Keratinocyte (primary cell): ENCODE data around the gene VILL.

Experiments
- CTCF ChIP-seq, 3 experiments: IDR thresholded peaks in 1 of 3; conservative IDR thresholded peaks in 1 of 3; optimal IDR thresholded peaks in 1 of 3; 2 replicates in 2 of 3; 3 replicates in 1 of 3; pipeline versions ENCODE3 to v1.5.1; 2011; ENCODE audit warnings: low read length in 3 of 3, mild to moderate bottlenecking in 3 of 3, moderate library complexity in 2 of 3, control low read depth in 1 of 3, inconsistent platforms in 1 of 3; ENCODE audit not compliant: insufficient read depth in 2 of 3; ENCODE audit errors: extremely low read depth in 1 of 3
- EZH2 ChIP-seq: IDR thresholded peaks from one replicate; pipeline ENCODE4 v1.6.1; 2012; ENCODE audit warnings: inconsistent platforms, mild to moderate bottlenecking, low read length, moderate library complexity

- TF ChIP-seq CTCF (optimal IDR thresholded peaks at IDR 0.05 in 1 of 3, IDR thresholded peaks at IDR 0.05 in 1 of 3, conservative IDR thresholded peaks at IDR 0.05 in 1 of 3; ENCODE audit: extremely low read depth in 1 of 3, insufficient read depth in 2 of 3, low read length in 3 of 3) (no peak), EZH2 (no peak)
Observed at GRCh38 chr3:38006031-38006430, 15.4 kb downstream of the VILL start.
